SU-DHL-6 (cell line): Measurements from ENCODE around the gene PIK3CD.

Experiments
- CTCF ChIP-seq: fragments of 200-600 bp; sonication (generic); IDR thresholded peaks from one replicate; pipeline ENCODE4 v1.5.1; 2017; ENCODE audit warnings: antibody characterized with exemption, mild to moderate bottlenecking, low read length, moderate library complexity; ENCODE audit not compliant: insufficient read depth, poor library complexity, severe bottlenecking
- EZH2phosphoT487 ChIP-seq: fragments of 200-600 bp; sonication (generic), shearing (Covaris generic); conservative IDR thresholded peaks from 2 replicates; pipeline ENCODE4 v1.6.1; 2018; ENCODE audit warnings: mild to moderate bottlenecking, antibody characterized with exemption, low read length, moderate library complexity, mixed read lengths

DNA sequence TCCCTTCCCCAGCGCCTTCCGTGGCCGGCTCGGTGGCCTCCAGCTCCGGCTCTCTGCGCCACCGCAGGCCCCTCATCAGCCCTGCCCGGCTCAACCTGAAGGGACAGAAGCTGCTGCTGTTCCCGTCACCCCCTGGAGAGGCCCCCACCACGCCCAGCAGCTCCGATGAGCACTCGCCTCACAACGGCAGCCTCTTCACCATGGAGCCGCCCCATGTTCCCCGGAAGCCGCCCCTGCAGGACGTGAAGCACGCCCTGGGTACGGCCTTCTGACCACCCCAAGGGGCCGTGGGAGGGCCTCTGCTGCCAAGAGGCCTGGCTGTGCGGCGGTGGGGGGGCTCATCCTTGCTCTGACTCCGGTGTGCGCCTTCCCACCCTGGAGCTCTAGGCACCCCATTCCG lies 41.0 kb upstream of the PIK3CD start:
- TF ChIP-seq CTCF (no peak), EZH2phosphoT487 (no peak)
